Measurements from ENCODE around the gene MAP4K5.

DNA sequence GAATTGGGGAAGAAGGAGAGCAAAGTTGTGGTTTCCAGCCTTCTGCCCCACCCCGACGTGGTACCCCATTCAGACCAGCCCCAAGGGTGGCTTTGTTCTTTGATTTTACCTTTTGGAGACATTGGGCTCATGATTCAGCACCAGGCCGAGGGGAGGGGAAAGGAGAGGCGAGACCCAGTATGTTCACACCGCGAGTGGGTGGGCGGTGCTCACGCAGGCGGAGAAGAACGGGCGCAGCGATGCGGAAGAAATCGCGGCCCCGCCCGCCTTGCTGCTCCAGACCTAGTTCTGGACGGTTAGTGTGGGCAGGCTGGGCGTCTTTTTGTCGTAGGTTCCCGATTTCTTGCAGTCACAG lies 28.5 kb upstream of the MAP4K5 start:
- TF ChIP-seq CTCF (IDR thresholded peaks at IDR 0.05; ENCODE audit: low read depth, low read length, missing input control) (no peak), YY1 (IDR thresholded peaks at IDR 0.05) (no peak), REST (IDR thresholded peaks at IDR 0.05) (no peak), GABPA (IDR thresholded peaks at IDR 0.05 in 1 of 2, conservative IDR thresholded peaks at IDR 0.05 in 1 of 2) (no peak), TAF1 (conservative IDR thresholded peaks at IDR 0.05) (no peak), SP1 (IDR thresholded peaks at IDR 0.05) (no peak), JUND (IDR thresholded peaks at IDR 0.05) (no peak), EGR1 (IDR thresholded peaks at IDR 0.05; ENCODE audit: low read depth in 2 of 2) (no peak), RAD21 (IDR thresholded peaks at IDR 0.05) (no peak), HNF4G (IDR thresholded peaks at IDR 0.05) (no peak), FOXA2 (IDR thresholded peaks at IDR 0.05) (no peak), FOXA1 (IDR thresholded peaks at IDR 0.05) (no peak)
- TF ChIP-seq, protein P1, sequence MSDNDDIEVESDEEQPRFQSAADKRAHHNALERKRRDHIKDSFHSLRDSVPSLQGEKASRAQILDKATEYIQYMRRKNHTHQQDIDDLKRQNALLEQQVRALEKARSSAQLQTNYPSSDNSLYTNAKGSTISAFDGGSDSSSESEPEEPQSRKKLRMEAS (IDR thresholded peaks at IDR 0.05) = no peak
- TF ChIP-seq, protein P2, sequence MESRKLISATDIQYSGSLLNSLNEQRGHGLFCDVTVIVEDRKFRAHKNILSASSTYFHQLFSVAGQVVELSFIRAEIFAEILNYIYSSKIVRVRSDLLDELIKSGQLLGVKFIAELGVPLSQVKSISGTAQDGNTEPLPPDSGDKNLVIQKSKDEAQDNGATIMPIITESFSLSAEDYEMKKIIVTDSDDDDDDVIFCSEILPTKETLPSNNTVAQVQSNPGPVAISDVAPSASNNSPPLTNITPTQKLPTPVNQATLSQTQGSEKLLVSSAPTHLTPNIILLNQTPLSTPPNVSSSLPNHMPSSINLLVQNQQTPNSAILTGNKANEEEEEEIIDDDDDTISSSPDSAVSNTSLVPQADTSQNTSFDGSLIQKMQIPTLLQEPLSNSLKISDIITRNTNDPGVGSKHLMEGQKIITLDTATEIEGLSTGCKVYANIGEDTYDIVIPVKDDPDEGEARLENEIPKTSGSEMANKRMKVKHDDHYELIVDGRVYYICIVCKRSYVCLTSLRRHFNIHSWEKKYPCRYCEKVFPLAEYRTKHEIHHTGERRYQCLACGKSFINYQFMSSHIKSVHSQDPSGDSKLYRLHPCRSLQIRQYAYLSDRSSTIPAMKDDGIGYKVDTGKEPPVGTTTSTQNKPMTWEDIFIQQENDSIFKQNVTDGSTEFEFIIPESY (IDR thresholded peaks at IDR 0.05) = no peak

All from liver (tissue), 3 donors.